Measurements from ENCODE around the gene YARS1.

YARS1 gene

DNA sequence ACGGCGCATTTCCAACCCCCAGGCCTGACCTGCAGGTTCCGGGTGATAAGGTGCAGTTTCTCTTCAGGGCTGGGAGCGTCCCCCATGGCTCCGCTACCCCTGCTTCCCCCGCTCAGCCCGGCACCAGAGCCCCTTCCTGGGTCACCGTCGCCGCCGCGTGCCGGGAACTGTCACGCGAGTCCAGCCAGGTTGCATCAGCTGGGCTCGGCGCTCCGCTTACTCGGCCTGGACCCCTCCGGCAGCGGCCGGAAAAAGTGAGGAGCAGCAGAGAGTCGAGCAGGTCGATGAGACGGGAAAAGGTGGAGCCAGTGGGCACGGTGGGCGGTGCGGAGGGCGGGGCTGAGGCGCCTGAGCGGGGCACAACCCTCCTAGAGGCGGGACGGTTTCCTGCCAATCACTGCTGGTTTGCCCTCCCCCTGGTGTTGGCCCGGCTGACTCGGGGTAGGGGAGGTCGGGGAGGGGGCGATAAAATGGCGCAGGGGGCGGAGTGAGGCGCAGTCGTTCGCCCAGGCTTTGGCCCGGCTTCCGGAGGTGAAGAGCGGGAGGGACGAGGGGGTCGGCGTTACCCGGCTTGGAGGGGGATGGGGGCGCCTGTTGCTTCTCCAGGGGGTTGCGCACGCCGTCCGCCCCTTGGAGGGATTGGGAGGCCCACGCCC, at the start of gene YARS1, which contains the start of gene S100PBP:
TSS of gene YARS1 (minus strand) at position 200 of the 656 bp plus-strand sequence. CDS start at position 86, 114 bp downstream.
TSS of gene S100PBP (plus strand) at position 495 of the 656 bp plus-strand sequence. CDS start 8,447 bp downstream, outside the sequence.
- peak; percentile 100 for DNase-seq (ENCODE audit: low read depth in 1 of 2, low spot score in 1 of 2)

DNA sequence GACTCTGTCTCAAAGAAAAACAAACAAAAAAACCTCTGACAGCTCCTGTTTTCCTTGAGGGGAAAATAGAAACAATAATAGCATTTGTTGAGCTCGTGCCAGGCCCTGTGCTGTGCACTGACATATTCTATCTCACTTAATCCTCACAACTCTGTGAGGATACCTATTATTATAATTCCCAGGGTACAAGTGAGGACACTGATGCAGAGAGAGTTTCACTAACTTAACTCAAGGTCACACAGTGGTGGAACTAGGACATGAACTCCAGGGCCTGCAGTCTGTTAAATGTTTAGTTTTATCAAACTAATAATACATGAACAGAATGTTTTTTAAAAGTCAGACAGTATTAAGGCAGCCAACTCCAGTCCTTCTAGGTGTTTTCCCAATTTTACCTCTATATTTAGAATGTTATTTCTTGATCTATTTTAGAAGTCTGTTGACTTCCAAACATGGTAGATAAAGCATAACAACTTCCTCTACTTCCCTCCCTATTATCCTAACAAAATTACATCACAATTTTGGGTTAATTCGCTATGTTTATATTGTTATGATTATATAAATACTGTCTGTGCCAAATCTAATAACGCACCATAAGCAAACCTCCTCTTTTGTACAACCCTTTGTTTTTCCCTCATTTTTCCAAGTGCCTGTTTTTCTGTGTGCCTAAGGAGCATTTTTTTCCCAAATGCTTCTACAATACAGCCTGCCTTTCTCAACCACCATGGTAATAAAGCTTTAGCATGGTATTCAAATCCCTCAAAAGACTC, 48.7 kb upstream of the YARS1 start:
- no peak for DNase-seq (ENCODE audit: low read depth in 1 of 2, low spot score in 1 of 2)

DNA sequence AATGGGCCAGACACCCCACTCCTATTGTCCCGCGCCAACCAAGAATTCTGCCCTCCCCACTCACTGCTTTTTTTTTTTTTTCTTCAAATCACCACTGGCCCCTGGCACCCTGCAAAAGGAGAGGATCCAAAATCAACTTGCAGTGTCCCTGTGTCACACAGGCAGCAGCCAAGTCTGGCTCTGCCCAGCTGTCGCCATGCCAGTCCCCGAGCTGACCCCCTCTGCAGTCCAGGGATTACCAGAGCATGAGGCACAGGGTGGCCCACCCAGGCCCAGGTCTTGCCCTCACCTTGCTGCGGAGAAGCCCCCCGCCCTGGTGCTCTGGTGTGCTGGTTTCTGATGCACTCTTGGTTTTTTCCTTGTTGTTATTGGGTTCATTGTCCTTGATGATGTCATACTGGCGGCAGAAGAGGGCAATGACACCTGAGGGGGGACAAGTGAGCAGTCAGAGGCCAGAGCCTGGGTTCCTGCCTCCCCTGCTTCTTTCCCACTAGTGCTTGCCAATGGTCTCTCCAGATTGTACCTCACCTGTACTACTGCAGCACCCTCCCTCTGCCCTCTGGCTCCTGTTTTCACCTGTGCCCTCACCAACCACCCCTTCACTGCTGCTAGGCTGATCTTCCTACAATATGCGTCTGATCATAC, 47.3 kb upstream of the YARS1 start:
- no peak for DNase-seq (ENCODE audit: low read depth in 1 of 2, low spot score in 1 of 2)

DNA sequence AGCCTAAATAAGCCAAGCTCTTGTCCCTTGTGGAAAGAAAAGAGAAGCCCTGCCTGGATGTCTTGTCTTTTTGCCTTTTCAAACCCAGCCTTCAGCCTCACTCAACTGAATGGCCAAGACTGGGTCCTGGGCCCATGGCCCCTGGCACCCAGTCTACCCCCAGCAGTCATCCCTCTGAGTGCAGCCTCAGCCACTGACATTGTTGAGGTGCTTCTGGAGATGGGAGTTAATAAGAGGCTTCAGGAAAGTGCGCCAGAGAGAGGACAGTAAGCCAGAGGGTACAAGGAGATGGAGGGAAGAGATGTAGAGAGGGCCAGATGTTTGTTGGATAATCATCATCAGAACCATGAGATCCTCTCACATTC, 46.7 kb upstream of the YARS1 start:
- DNase-seq (ENCODE audit: low read depth in 1 of 2, low spot score in 1 of 2) = no peak

DNA sequence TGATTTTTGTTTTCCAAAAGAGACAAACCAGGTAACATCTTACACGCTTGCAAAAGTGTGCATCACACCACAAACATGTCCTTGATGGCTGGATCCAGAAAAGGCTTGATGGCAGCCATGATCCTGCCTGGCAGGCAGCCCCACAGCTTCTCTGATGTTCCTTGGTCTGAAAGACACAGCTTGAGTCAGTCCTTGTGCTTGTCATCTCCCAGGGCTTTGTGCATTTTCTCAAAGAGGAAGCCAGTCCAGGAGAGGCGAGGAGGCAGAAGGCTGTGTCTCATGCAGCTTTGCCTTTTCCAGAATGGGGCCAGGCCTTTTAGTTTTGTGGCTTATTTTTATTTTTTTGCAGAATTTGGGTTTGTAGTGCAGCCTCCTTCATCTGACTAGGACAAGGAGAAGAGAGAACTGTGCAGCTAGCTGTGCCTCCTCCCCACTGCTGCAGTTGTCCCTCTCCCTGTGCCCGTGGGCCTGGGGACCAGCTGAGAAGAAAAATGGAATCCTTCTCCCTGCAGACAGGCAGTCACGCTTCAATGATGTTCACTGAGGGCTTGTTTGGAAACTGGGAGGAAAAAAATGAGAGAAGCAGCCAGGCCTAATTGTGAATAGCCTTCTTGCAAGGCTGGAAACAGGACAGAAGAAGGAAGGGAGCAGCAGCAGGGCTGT, 46.2 kb upstream of the YARS1 start:
- no peak for DNase-seq (ENCODE audit: low read depth in 1 of 2, low spot score in 1 of 2)

DNA sequence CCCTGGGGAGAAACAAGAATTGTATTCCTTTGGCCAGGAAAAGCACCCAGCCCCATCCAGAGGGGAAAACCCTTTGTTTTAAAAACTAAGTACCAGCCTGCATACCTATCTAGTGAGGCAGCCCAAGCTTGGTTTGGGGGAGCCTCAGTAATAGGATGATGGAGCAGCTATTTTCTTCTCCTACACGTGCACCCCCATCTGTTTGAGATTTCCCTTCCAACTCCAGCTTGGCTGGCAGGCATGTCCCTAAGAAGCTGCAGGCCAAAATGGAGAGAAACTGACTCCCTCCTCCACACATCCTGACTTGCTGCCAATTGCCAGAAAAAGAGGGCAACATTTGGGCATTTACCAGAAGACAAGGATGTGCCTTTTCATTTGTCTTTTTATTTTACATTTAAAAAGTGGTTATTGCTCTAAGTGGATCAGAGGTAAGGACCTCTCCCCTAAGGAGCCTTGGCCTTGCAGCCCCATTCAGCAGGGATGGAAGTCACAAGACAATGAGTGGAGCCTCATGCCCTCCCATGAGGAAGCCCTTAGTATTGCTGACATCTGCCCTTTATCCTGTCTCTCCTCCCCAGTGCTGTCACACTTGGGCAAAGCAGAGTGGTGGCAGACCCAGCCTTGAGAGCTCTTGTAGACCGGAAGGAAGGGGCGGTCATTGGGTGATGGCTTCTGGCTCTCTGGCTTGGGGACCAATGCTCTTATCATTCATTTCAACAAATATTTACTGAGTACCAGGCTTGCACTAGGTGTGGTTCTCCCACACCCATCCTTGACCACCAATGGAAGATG, 44.9 kb upstream of the YARS1 start:
- no peak for DNase-seq (ENCODE audit: low read depth in 1 of 2, low spot score in 1 of 2)

DNA sequence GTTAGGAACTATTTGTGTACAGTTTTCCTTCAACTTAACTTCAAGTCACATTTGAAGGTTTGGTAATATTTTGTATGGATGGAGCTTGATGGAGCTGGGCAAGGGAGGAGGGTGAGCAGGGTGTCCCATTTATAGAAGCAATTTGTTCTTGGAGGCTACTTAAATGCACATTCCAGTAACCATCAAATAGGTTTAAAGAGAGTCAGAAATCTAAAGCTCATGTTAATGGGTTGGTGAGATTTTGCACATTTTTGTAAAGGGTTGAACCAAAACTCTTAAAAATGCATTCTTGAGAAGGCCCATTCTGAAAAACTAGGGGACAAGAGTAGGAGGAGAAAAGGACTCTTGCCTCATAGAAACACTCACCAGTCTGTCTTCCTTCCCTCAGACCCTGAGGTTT, 43.4 kb upstream of the YARS1 start:
- no peak for DNase-seq (ENCODE audit: low read depth in 1 of 2, low spot score in 1 of 2)

DNA sequence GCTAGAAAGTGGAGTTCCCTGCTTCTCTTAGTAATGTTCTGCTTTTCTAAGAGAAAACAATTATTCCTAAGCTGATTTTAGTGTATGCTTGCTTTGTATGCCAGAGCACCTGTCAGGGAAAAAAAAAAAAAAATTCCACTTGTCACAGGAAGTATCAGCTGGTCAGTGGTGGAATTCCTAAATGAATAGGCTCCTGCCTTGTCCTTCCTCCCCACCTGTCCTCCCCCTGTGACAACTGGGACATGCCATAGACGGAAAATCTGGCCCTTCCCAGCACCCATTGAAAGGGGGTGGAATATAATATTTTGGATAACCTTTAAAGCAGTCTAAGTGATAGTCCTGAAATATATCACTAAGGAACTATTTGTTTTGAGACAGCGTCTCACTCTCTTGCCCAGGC, 42.8 kb upstream of the YARS1 start:
- no peak for DNase-seq (ENCODE audit: low read depth in 1 of 2, low spot score in 1 of 2)

DNA sequence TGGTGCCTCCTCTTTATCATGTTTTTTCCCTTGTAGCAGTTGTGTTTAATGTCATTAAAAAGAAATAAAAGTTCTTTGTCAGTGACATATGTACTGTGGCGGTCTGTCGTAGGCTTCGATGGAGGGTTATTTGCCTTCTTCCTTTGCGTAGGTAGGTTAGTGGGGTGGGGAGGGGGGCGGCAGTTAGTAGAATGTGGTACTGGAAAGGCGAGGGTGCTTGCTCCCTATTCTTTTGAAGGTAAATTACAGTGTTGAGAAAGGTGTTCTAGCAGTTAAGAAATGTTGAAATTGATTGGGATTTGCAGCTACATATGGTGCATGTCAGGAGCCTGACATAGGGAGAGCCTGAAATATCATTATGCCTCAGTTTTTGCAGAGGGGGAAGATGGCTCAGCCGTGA, 41.6 kb upstream of the YARS1 start:
- DNase-seq (ENCODE audit: low read depth in 1 of 2, low spot score in 1 of 2) = no peak

DNA sequence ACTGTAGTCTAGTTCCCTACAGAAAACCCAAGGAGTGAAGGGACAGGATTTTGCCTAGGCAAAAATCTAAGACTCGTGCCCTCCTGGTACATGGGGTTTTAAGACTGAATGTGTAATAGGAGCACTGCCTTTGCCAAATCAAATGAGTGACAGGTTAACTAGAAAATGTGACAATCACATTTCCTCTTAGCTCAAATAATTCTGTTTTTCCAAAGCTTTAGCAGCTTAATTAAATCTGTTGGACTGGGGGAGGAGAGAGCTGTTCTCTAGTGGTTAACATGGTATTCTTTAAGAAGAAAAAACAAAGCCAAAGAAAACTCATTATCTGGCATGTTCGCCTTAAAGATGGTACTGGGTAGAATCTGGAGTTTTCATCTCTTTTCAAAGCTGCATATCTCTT, 41.0 kb upstream of the YARS1 start:
- no peak for DNase-seq (ENCODE audit: low read depth in 1 of 2, low spot score in 1 of 2)

DNA sequence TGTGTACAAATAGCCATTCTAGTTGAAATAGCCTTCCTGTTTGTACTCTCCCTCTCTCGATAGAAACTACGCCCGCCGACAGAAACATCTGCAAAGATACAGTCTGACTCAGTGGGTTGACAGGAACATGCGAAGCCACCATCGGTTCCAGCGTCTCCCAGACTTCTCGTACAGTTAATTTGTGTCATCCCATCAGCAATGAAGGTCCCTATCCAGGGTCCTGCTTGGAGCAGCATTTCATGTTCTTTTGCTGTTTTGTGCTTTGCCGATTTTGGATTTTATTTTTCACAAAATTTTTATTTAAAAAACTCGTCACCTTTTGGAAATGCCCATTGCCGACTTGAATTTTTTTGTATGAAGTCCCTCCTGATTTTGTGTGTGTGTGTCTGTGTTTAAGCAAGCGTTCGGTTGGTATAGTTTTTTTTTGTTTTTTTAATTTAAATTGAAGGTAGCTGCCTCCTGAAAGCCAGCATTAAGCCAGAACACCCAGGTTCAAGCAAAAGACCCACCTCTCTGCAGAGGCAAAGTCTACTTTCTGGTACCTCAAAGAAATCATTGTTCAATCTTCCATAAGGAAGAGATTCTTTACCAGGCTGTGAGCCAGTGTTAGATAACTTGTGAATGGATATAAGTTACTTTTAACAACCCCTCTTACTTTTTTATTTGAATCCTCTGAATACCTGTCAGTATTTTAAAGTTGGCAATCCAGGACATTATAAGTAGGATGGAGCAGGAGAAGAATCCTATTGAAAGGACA, 38.9 kb upstream of the YARS1 start:
- no peak for DNase-seq (ENCODE audit: low read depth in 1 of 2, low spot score in 1 of 2)

DNA sequence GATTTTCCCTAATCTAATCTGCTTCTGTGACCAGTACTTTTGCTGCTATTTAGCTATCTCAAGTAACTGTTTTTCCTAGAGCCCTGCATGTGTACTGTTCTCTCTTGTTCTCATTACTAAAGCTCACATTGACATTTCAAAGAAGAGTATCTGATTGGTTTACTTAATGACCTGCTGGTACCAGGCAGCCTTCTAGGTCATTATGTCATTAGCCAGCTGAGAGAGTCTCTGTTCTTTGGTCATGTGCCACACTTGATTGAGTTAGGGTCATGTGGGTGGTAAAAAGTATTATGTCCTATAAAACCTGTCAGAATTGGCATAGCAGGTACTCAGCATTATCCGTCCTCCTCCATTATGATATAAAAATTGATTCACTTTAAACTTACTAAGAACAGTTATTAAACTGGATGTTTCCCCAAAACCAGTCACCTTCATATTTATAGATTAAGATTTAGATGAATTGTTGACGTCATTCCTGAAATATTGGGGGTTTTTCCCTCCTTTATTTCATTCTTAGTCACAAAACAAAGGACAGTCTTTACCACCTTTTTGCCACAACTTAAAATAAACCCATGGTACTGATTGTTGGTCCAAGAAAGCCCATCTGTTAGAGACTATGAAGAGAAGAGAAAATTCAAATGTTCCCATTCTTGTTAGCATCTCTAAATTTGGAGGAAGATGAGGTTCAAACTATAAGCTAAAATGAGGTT, 31.4 kb upstream of the YARS1 start:
- no peak for DNase-seq (ENCODE audit: low read depth in 1 of 2, low spot score in 1 of 2)

DNA sequence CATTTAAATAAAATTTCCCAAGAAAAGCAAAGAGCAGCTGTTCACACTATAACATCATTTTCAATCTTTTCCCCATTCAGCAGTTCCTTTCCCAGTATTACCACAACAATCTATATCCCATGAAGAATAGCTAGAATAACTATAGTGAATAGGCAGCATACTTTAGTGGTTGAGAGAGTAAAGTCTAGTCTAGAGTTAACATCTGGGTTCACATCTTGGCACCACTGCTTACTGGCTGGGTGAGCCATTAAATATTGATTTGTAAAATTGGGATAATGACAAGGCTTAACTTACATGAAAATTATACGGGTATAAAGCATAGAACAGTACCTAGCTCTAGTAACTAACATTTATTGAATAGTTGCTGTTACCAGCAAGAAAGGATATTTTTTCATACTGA, 14.7 kb upstream of the YARS1 start:
- no peak for DNase-seq (ENCODE audit: low read depth in 1 of 2, low spot score in 1 of 2)

DNA sequence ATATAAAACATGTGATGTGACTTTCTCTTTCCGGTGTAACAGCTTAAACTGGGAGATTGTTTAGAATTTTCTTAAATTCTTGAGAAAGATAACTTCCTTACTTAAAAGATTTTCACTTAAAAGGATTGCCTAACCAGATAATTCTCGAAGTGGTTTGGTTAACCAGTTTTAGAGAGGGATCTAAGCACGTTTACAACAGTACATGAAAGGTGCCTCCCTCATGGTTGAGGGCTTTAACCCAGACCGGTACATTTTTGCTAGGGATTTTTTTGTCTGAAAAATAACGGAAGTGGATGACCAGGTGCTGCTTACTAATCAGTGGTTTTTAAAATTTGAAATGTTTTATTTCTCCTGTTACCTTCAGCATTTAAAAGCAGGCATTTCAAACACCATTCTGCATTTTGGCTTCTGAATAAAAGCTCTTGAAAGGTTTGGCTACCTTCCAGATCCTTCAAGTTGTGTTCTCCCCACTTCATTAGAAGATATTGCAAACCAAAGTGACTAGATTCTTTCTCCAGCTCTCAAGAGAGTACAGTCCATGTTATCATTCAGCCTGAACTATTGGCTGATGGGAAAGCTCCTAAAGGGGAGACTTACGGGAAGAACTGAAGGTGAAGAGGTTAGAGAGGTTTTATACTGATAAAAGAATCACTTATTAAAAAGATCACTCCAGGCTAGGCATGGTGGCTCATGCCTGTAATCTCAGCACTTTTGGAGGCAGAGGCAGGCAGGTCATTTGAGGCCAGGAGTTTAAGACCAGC, 13.1 kb upstream of the YARS1 start:
- no peak for DNase-seq (ENCODE audit: low read depth in 1 of 2, low spot score in 1 of 2)

DNA sequence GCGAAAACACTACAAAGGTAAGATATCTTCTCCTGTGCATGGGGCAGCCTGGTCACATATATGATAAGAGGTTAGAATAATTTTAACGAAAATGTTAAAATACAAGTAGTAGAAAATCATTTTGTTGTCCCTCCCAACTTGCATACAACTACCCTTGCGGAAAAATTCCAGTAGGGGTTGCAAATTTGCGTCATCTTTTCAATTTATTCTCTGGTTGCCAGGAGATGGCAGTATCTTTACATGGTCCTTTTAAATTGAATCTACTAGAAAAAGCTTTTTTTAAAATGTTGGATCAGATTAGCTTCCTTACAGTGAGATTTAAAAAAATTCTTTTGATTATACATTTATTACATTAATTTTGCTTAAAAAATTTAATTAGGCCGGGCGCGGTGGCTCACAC, 11.2 kb upstream of the YARS1 start:
- DNase-seq (ENCODE audit: low read depth in 1 of 2, low spot score in 1 of 2) = no peak

DNA sequence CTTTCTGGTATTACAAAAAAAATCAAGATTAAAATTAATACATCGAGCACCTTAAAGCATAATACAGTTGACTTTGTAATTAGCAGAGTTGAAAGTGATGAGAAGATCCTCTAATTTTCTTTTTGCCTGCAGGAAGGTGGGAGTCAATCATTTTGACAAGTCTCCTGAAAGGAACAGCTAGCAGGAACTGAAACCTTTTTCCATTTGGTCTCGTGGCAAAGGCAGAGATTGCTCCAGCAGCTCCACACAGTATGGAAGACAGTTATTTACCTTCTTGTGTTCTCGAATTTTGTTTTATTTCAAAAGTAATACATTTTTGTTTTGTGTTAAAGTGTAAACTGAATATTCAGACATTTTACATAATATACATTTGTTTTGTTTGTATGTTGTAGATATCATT, 8.0 kb upstream of the YARS1 start:
- no peak for DNase-seq (ENCODE audit: low read depth in 1 of 2, low spot score in 1 of 2)

DNA sequence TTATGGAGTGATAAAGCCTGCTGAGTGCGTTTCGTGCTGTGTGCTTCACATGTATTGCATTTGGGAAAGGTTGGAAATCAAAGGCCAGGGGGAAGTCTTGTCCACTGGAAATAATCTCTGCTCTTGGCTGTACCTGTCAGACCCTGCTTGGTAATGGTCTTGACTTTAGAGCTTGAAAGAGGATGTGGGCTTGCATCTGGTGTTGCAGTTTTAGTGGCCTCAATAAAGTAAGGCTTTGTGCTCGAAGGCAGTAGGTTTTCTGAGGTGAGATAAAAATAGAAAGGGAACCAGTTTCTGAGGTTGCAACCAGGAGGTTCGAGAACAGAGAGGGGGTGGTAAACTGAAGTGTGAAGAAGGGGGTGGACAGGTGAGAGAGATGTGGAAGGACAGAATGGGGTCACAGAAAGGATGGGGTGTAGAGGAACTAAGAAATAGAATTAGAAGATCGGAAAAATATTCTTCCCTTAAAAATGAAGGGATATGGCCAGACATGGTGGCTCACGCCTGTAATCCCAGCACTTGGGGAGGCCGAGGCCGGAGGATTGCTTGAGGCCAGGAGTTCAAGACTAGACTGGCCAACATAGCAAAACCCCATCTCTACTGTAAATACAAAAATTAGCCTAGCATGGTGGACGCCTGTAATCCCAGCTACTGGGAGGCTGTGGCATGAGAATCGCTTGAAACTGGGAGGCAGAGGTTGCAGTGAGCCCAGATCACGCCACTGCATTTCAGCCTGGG, 1.8 kb upstream of the YARS1 start:
- DNase-seq (ENCODE audit: low read depth in 1 of 2, low spot score in 1 of 2) = no peak
